T-cell (primary cell): Measurements from ENCODE around the gene CNPPD1. TPM values are rescaled to one million over a fixed set of nuclear protein-coding genes. Genes with fewer than 3 reads are reported as not detected.

ENCODE experiments used
- ATAC-seq, 4 experiments: fragments of 200-7000 bp in 3 of 4; fragments of 150-1000 bp in 1 of 4; cut with Tn5 transposase; replicated peaks in 1 of 4; 1 replicate in 3 of 4; 2 replicates in 1 of 4; pipeline ENCODE4 v1.10.0; 2021; ENCODE audit warnings: moderate library complexity in 3 of 4, mild to moderate bottlenecking in 2 of 4, moderate number of reproducible peaks in 1 of 4
- CTCF ChIA-PET, 2 donors: fragments of 300-600 bp; sonication (Branson Sonifier 250); formaldehyde crosslinking; loops; one replicate each; lab custom pipeline; 2022; ENCODE audit warnings: antibody characterized with exemption in 2 of 2; lab: Charles Lee
- POLR2A ChIA-PET, 2 donors: fragments of 300-600 bp; sonication (Branson Sonifier 250); formaldehyde crosslinking; loops; one replicate each; lab custom pipeline; 2022; ENCODE audit warnings: antibody characterized with exemption in 2 of 2; lab: Charles Lee
- DNase-seq, 35 experiments: peaks; one replicate each; pipeline versions ENCODE4 v3.0.0 to v3.0.0-alpha.2; 2013 to 2023
- H3K27ac ChIP-seq: one replicate; pipeline ENCODE4 v1.5.1; 2013; ENCODE audit warnings: low read length
- H3K27me3 ChIP-seq, 2 experiments: replicated peaks in 1 of 2; 1 replicate in 1 of 2; 2 replicates in 1 of 2; pipeline versions ENCODE4 v1.6.1 to v1.7.0; 2013; ENCODE audit warnings: low read length in 1 of 2, mixed read lengths in 1 of 2; ENCODE audit not compliant: control insufficient read depth in 2 of 2, insufficient read depth in 2 of 2; ENCODE audit errors: extremely low read depth in 1 of 2
- H3K36me3 ChIP-seq, 2 donors: 1 replicate in 1 of 2; 2 replicates in 1 of 2; pipeline versions ENCODE4 v1.6.1 to v1.7.0; 2013; ENCODE audit warnings: low read length in 1 of 2; ENCODE audit not compliant: control insufficient read depth in 2 of 2, insufficient read depth in 1 of 2; ENCODE audit errors: extremely low read depth in 1 of 2
- H3K4me1 ChIP-seq, 2 experiments: 1 replicate in 1 of 2; 2 replicates in 1 of 2; pipeline versions ENCODE4 v1.6.1 to v1.7.0; 2013; ENCODE audit warnings: low read length in 2 of 2, mixed read lengths in 1 of 2; ENCODE audit not compliant: insufficient read depth in 2 of 2, control insufficient read depth in 1 of 2; ENCODE audit errors: extremely low read depth in 1 of 2
- H3K4me3 ChIP-seq, 2 donors: 1 replicate in 1 of 2; 2 replicates in 1 of 2; pipeline versions ENCODE4 v1.5.1 to v1.7.0; 2013; ENCODE audit warnings: mild to moderate bottlenecking in 2 of 2, low read length in 1 of 2, moderate library complexity in 1 of 2; ENCODE audit not compliant: control insufficient read depth in 1 of 2; ENCODE audit errors: extremely low read depth in 1 of 2
- H3K9me3 ChIP-seq: 2 replicates; pipeline ENCODE4 v1.7.0; 2013
- H3K27ac Mint-ChIP-seq, 2 donors: one replicate each; pipeline ENCODE4 v1.8.0; 2020 to 2021; ENCODE audit warnings: mild to moderate bottlenecking in 2 of 2, mixed read lengths in 2 of 2
- H3K27me3 Mint-ChIP-seq, 2 donors: one replicate each; pipeline ENCODE4 v1.8.0; 2021 to 2022; ENCODE audit warnings: mixed read lengths in 2 of 2
- H3K36me3 Mint-ChIP-seq: one replicate; pipeline ENCODE4 v1.8.0; 2021; ENCODE audit warnings: mixed read lengths
- H3K4me1 Mint-ChIP-seq, 3 donors: one replicate each; pipeline ENCODE4 v1.8.0; 2020 to 2022; ENCODE audit warnings: mixed read lengths in 3 of 3, mild to moderate bottlenecking in 1 of 3
- H3K4me3 Mint-ChIP-seq, 3 donors: one replicate each; pipeline ENCODE4 v1.8.0; 2020 to 2022; ENCODE audit warnings: mild to moderate bottlenecking in 3 of 3, mixed read lengths in 3 of 3, moderate library complexity in 3 of 3
- H3K9me3 Mint-ChIP-seq, 3 donors: one replicate each; pipeline ENCODE4 v1.8.0; 2020 to 2022; ENCODE audit warnings: mixed read lengths in 3 of 3
- WGBS: methylation state at CpG from one replicate; pipeline ENCODE4 v1.1.5; 2013; ENCODE audit warnings: missing lambda C conversion rate; ENCODE audit not compliant: insufficient coverage; 5-methylcytosine and 5-hydroxymethylcytosine counted together
- total RNA-seq, 35 experiments: library from RNA in 6 of 35; stranded (reverse) in 6 of 35; fragments of 120-200 nt in 1 of 35; gene quantifications; one replicate each; pipeline versions ENCODE4 v1.2.1 to v1.2.4 and lab custom pipeline; 2013 to 2026

The CNPPD1 gene
- total RNA-seq, 5 donors from 2014 or later (not counting 1 experiment from before 2014, with no cell fraction given) = 49.2 to 89.5 (median 83.2) TPM

DNA sequence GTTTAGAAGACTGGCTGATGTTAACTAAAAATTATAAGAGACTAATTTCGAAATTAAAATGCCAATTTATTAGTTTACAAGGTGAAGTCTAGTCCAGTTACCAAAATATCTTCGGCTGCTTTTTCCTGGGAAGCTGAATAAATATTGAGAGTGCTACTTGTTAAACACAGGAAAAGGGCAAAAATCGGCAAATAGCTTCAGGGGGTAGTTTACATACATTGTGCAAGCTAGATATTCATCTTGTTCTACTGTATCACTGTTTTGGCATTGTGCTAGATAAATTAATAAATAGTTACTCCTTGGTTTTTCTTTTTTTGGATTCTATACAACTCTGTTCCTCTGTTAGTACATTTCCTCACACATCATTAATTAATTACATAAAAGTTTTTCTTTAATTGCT is 45.4 kb downstream of the CNPPD1 start:
- H3K4me1 ChIP-seq = no peaks in the 10 kb centered on the region
- WGBS = 100% methylated on average over 1 of the region's 3 CpGs
- ChIA-PET POLR2A (no interaction called here), CTCF (interaction anchor here (0.5 to 0.6 kb wide), 3 partner anchors 24 to 128 kb away, joined by 3 to 7 read pairs (median 4); no protein-coding TSS in a partner anchor)
- H3K4me3 ChIP-seq = no peak overlapping the region
- no peaks in the 10 kb centered on the region for H3K36me3 ChIP-seq
- H3K27ac Mint-ChIP-seq = no peak overlapping the region
- no peaks in the 10 kb centered on the region for H3K9me3 Mint-ChIP-seq
- no peak overlapping the region for H3K4me3 Mint-ChIP-seq
- H3K9me3 ChIP-seq = no peaks in the 10 kb centered on the region
- H3K36me3 Mint-ChIP-seq = peaks cover 31% of the 10 kb centered on the region
- no peak overlapping the region for H3K27ac ChIP-seq
- H3K27me3 ChIP-seq = no peaks in the 10 kb centered on the region
- ATAC-seq (no peak), DNase-seq (no peak)
- H3K4me1 Mint-ChIP-seq = peaks cover 3 to 7% (median 6%) of the 10 kb centered on the region in 3 donors
- no peaks in the 10 kb centered on the region for H3K27me3 Mint-ChIP-seq

DNA sequence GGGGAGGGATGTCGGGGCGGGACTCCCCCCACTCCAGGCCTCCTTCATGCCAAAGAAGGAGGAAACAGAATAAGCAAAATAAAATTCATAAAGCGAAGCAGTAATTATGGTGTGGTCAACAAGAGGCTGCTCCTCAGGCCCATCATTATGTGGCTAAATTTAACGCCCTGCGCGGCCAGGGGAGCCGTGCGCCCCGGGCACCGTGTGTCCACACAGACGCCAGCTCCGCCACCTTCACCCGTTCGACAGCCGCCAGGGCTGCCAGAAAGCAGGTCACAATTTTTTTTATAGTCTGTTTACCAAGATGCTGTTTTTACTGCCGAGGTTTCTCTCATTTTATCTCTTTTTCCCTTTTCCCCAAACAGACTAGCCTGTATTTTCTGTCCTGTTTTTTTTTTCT is 47.1 kb downstream of the CNPPD1 start:
- Mint-ChIP-seq H3K4me3 (no peak overlapping the region), H3K36me3 (peaks cover 35% of the 10 kb centered on the region), H3K27me3 (no peaks in the 10 kb centered on the region), H3K27ac (no peak overlapping the region), H3K9me3 (no peaks in the 10 kb centered on the region), H3K4me1 (peaks cover 16 to 22% (median 17%) of the 10 kb centered on the region in 3 donors)
- 100% methylated on average over 10 of the region's 16 CpGs for WGBS
- peaks cover 0 to 11% of the 10 kb centered on the region in 2 experiments for H3K4me1 ChIP-seq
- no peak overlapping the region for H3K27ac ChIP-seq
- ATAC-seq (no peak), DNase-seq (no peak)
- H3K27me3 ChIP-seq = no peaks in the 10 kb centered on the region
- CTCF ChIA-PET = interaction anchor here in 1 of 2 donors (0.5 to 1.0 kb wide), 4 partner anchors 9 to 1114 kb away, joined by 3 to 6 read pairs (median 4); no protein-coding TSS in a partner anchor
- POLR2A ChIA-PET = no interaction called here
- H3K4me3 ChIP-seq = no peak overlapping the region
- H3K36me3 ChIP-seq = no peaks in the 10 kb centered on the region
- H3K9me3 ChIP-seq = no peaks in the 10 kb centered on the region

DNA sequence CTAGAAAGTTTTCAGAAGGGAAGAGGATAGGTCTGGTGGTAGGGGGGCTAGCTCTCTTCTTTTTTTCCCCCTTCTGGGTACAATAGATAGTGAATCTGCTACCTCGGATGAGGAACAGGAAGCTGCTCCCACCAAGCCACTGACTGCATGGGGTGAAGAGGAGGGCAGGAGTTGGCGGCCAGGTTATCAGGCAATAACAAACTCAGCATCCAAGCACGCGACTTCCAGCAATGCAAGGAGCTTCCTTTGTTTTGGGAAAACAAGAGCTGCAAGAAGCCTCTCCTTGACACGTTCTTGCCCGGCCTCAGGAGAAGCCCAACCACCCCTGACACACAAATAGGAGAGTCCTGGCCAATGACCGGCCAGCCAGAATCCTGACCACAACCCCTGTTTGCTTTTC is 48.3 kb downstream of the CNPPD1 start:
- Mint-ChIP-seq H3K4me3 (no peak overlapping the region), H3K4me1 (peaks cover 26 to 29% (median 28%) of the 10 kb centered on the region in 3 donors), H3K27ac (no peak overlapping the region), H3K9me3 (no peaks in the 10 kb centered on the region), H3K27me3 (no peaks in the 10 kb centered on the region), H3K36me3 (peaks cover 26% of the 10 kb centered on the region)
- no peak for DNase-seq
- ChIA-PET POLR2A (no interaction called here), CTCF (interaction anchor here in 1 of 2 donors (0.6 to 1.2 kb wide), 2 partner anchors 24 to 99 kb away, joined by 3 to 5 read pairs; no protein-coding TSS in a partner anchor)
- no peak for ATAC-seq
- Histone ChIP-seq H3K4me3 (no peak overlapping the region), H3K9me3 (no peaks in the 10 kb centered on the region), H3K36me3 (no peaks in the 10 kb centered on the region), H3K27ac (no peak overlapping the region), H3K4me1 (peaks cover 0 to 22% of the 10 kb centered on the region in 2 experiments), H3K27me3 (no peaks in the 10 kb centered on the region)
- 88% methylated on average over 6 of the region's 7 CpGs for WGBS

DNA sequence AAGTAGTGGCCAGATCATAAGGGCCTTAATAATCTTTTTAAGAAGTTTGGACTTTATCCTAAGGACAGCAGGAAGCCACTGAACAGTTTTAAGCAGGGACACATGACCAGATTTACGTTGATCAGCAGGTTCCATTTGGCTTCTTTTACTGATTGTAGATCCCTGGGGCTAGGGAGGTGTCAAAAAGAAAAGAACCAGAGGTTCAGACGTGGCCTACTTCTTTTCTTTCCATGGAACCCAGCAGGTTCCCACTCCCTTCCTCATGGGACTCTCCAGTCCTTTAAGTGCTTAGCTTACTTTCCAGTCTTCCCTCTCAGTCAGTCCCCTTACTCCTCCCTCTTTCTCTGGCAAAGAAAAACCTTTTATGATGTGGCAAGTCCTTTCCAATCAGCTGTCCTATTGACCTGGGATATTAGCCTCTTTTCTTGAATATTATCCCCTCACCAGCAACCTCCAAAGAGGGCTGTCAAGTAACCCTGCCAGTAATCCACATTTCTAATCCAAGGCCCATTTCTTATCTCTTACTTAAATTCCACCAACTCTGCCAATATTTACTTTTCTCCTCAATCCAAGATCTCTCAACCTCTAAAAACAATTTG is 49.6 kb downstream of the CNPPD1 start:
- Mint-ChIP-seq H3K27ac (no peak overlapping the region), H3K9me3 (no peaks in the 10 kb centered on the region), H3K4me1 (peaks cover 29 to 30% (median 29%) of the 10 kb centered on the region in 3 donors), H3K36me3 (peaks cover 20% of the 10 kb centered on the region), H3K27me3 (no peaks in the 10 kb centered on the region), H3K4me3 (no peak overlapping the region)
- H3K36me3 ChIP-seq = no peaks in the 10 kb centered on the region
- no peaks in the 10 kb centered on the region for H3K9me3 ChIP-seq
- WGBS = 76% methylated on average over 2 of the region's 2 CpGs
- no peak overlapping the region for H3K4me3 ChIP-seq
- ATAC-seq (no peak), DNase-seq (no peak)
- ChIA-PET POLR2A (no interaction called here), CTCF (no interaction called here)
- H3K4me1 ChIP-seq = peaks cover 0 to 22% of the 10 kb centered on the region in 2 experiments
- H3K27ac ChIP-seq = no peak overlapping the region
- H3K27me3 ChIP-seq = no peaks in the 10 kb centered on the region

DNA sequence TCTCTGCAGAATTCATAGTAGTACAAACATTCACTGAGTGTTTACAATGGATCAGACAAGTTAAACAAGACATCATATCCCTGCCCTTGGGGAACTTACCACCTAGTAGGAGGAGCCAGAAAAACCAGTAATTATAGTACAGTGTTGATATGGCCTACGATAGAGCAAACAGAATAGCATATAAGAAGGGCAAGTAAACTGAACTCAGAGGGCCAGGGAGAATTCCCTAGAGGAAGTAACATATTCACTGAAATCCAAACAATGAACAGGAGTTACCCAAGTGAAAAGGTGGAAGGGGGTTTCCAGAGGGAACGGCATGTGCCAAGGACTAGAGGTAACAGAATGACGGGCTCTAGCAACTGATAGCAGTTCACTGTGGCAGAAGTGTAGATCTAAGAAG is 50.2 kb downstream of the CNPPD1 start:
- Mint-ChIP-seq H3K27me3 (no peaks in the 10 kb centered on the region), H3K36me3 (peaks cover 20% of the 10 kb centered on the region), H3K4me3 (no peak overlapping the region), H3K27ac (no peak overlapping the region), H3K4me1 (peaks cover 29 to 30% (median 29%) of the 10 kb centered on the region in 3 donors), H3K9me3 (no peaks in the 10 kb centered on the region)
- DNase-seq (no peak), ATAC-seq (no peak)
- Histone ChIP-seq H3K27me3 (no peaks in the 10 kb centered on the region), H3K27ac (no peak overlapping the region), H3K4me1 (peaks cover 0 to 22% of the 10 kb centered on the region in 2 experiments), H3K4me3 (no peak overlapping the region), H3K9me3 (no peaks in the 10 kb centered on the region), H3K36me3 (no peaks in the 10 kb centered on the region)
- ChIA-PET POLR2A (no interaction called here), CTCF (no interaction called here)
- 90% methylated on average over 2 of the region's 3 CpGs for WGBS

DNA sequence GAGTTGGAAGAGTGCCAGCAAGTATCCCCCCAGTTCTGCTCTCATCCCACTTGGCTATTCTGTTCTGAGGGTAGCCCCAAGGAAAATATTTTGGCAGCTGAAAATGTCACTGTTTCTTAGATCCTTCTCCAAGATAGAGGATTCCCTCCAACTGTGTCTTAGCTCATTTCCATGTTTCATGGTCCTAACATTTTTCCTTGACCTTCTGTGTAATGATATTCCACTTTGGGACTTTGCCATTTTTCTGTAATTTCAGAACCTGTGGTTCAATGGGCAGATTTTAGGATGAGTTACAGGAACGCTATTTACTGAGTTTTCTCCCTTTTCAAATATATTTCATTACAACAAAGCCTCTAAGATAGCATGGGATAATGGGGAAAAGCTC is 50.8 kb downstream of the CNPPD1 start:
- no peak for ATAC-seq

More for the DNA sequence above, 50.8 kb downstream of the CNPPD1 start:
- Mint-ChIP-seq H3K4me3 (no peak overlapping the region), H3K27ac (no peak overlapping the region), H3K4me1 (peaks cover 29 to 30% (median 29%) of the 10 kb centered on the region in 3 donors), H3K36me3 (peaks cover 22% of the 10 kb centered on the region), H3K9me3 (no peaks in the 10 kb centered on the region), H3K27me3 (no peaks in the 10 kb centered on the region)
- ChIA-PET POLR2A (no interaction called here), CTCF (interaction anchor here in 1 of 2 donors (0.6 kb wide), 1 partner anchor 34 kb away, joined by 4 read pairs; no protein-coding TSS in a partner anchor)
- Histone ChIP-seq H3K9me3 (no peaks in the 10 kb centered on the region), H3K4me1 (peaks cover 0 to 22% of the 10 kb centered on the region in 2 experiments), H3K36me3 (no peaks in the 10 kb centered on the region), H3K27ac (no peak overlapping the region), H3K27me3 (no peaks in the 10 kb centered on the region), H3K4me3 (no peak overlapping the region)
- no CpG with 5 or more reads among the region's 1 CpG for WGBS
- no peak for DNase-seq
